Measurements from ENCODE around the gene PEPD. TPM values are rescaled to one million over a fixed set of nuclear protein-coding genes. Genes with fewer than 3 reads are reported as not detected.

PEPD gene
- total and polyA plus RNA-seq, 10 of the 15 experiments (the other 5 are each of a cell fraction or from before 2014, with no cell fraction given), result 1.4 to 52.0 (median 20.2) TPM

GRCh38 chr19:33464010-33464732, 57.4 kb downstream of the PEPD start:
- in situ Hi-C loops (cut with MboI) (no loop called here), intact Hi-C loops (cut with micrococcal nuclease; ENCODE audit: unreplicated experiment) (no loop called here)
- no TSS peak for BruUV-seq (replicated peaks)
- POLR2A ChIA-PET, result no interaction called here
- H3K79me2 ChIP-seq (ENCODE audit: control insufficient read depth, insufficient read depth, low read length), result no peaks in the 10 kb centered on the region
- H2AFZ ChIP-seq (ENCODE audit: control insufficient read depth, low read depth, low read length), result no peak overlapping the region
- WGBS (ENCODE audit: insufficient coverage, insufficient replicate concordance, low lambda C conversion rate, missing lambda C conversion rate), result 41% methylated on average over 12 of the region's 12 CpGs
- no peak overlapping the region for H3K9ac ChIP-seq (ENCODE audit: control insufficient read depth, insufficient read depth, low read length)
- ATAC-seq (no peak), FAIRE-seq (no peak), DNase-seq (ENCODE audit: low read depth, low spot score) (no peak)
- no peaks in the 10 kb centered on the region for H3K27me3 ChIP-seq (replicated peaks in 1 of 2; ENCODE audit: control insufficient read depth in 2 of 2, insufficient read depth in 2 of 2, low read length in 1 of 2)
- CTCF ChIA-PET, result no interaction called here
- RAD21 ChIA-PET (ENCODE audit: unreplicated experiment), result no interaction called here
- SMC1A ChIA-PET (ENCODE audit: uncharacterized antibody, unreplicated experiment), result no interaction called here
- no peak overlapping the region for H3K27ac ChIP-seq (ENCODE audit: control insufficient read depth, insufficient read depth)
- no peaks in the 10 kb centered on the region for H4K20me1 ChIP-seq (ENCODE audit: control insufficient read depth, insufficient read depth)
- H3K4me2 ChIP-seq (ENCODE audit: control insufficient read depth, insufficient read depth), result no peak overlapping the region
- no peaks in the 10 kb centered on the region for H3K9me3 ChIP-seq (replicated peaks; ENCODE audit: control insufficient read depth, insufficient read depth, low read length)
- TF ChIP-seq EGR1 (IDR thresholded peaks at IDR 0.05; ENCODE audit: borderline replicate concordance in 1 of 2, low read depth in 2 of 2, low read length in 2 of 2) (no peak), TCF3 (IDR thresholded peaks at IDR 0.05; ENCODE audit: borderline replicate concordance, insufficient read depth, low read depth, low read length) (no peak), SP1 (IDR thresholded peaks at IDR 0.05; ENCODE audit: low read depth, low read length) (no peak), ZNF207 (IDR thresholded peaks at IDR 0.05; ENCODE audit: borderline replicate concordance) (no peak), BACH1 (IDR thresholded peaks at IDR 0.05; ENCODE audit: borderline replicate concordance) (no peak), NRF1 (conservative IDR thresholded peaks at IDR 0.05; ENCODE audit: low read depth, low read length) (no peak), CBX5 (IDR thresholded peaks at IDR 0.05; ENCODE audit: low read depth) (no peak), E2F4 (IDR thresholded peaks at IDR 0.05; ENCODE audit: low read depth, low read length) (no peak), IKZF1 (conservative IDR thresholded peaks at IDR 0.05) (no peak), NFIC (IDR thresholded peaks at IDR 0.05; ENCODE audit: low read depth, low read length) (no peak)
- TF ChIP-seq, protein P1, sequence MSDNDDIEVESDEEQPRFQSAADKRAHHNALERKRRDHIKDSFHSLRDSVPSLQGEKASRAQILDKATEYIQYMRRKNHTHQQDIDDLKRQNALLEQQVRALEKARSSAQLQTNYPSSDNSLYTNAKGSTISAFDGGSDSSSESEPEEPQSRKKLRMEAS (IDR thresholded peaks at IDR 0.05; ENCODE audit: low read depth, low read length), result no peak
- no peak overlapping the region for H3K4me3 ChIP-seq
- H3K4me1 ChIP-seq (ENCODE audit: control insufficient read depth, insufficient read depth, low read length), result no peaks in the 10 kb centered on the region
- no peaks in the 10 kb centered on the region for H3K36me3 ChIP-seq (ENCODE audit: control insufficient read depth in 2 of 2, insufficient read depth in 2 of 2, low read length in 1 of 2)
